Body of pancreas (tissue), 4 donors: ENCODE measurements around the gene RHOBTB1. TPM values are rescaled to one million over a fixed set of nuclear protein-coding genes. Genes with fewer than 3 reads are reported as not detected.

ENCODE experiments used
- ATAC-seq: fragments of 150-250 bp; one replicate; pipeline ENCODE4 v1.9.1; 2016
- DNase-seq, 4 donors: peaks; one replicate each; pipeline ENCODE4 v3.0.0-alpha.2; 2019
- H3K27ac ChIP-seq, 4 donors: fragments of 200-600 bp; sonication (generic); 1 replicate in 3 of 4; 2 replicates in 1 of 4; pipeline versions ENCODE4 v1.5.1 to v1.6.1; 2016 to 2019; ENCODE audit warnings: mild to moderate bottlenecking in 1 of 4, mixed read lengths in 1 of 4, moderate library complexity in 1 of 4
- H3K27me3 ChIP-seq, 2 donors: fragments of 200-600 bp; sonication (generic); one replicate each; pipeline ENCODE4 v1.6.0; 2016; ENCODE audit warnings: mild to moderate bottlenecking in 1 of 2
- H3K36me3 ChIP-seq, 2 donors: fragments of 200-600 bp; sonication (generic); replicated peaks in 1 of 2; 2 replicates each; pipeline ENCODE4 v1.5.1; 2016; ENCODE audit warnings: low read depth in 2 of 2; ENCODE audit not compliant: insufficient read depth in 1 of 2
- H3K4me1 ChIP-seq: fragments of 200-600 bp; sonication (generic); one replicate; pipeline ENCODE4 v1.6.0; 2016
- H3K4me3 ChIP-seq, 2 donors: fragments of 200-600 bp; sonication (generic); 1 replicate in 1 of 2; 2 replicates in 1 of 2; pipeline ENCODE4 v1.5.1; 2016 to 2019
- H3K9me3 ChIP-seq, 3 donors: fragments of 200-600 bp; sonication (generic); 1 replicate in 2 of 3; 2 replicates in 1 of 3; pipeline ENCODE4 v1.5.1; 2016
- CTCF ChIP-seq, 7 experiments: fragments of 450-650 bp in 4 of 7; fragments of 200-600 bp in 3 of 7; sonication (generic) in 3 of 7; IDR thresholded peaks; one replicate each; pipeline ENCODE4 v1.5.1; 2016 to 2019; ENCODE audit warnings: antibody characterized with exemption in 7 of 7
- POLR2A ChIP-seq, 3 donors: fragments of 450-650 bp; IDR thresholded peaks; one replicate each; pipeline ENCODE4 v1.6.1; 2016; ENCODE audit warnings: antibody characterized with exemption in 3 of 3, mild to moderate bottlenecking in 2 of 3
- WGBS, 2 donors: methylation state at CpG; one replicate each; pipeline ENCODE4 v1.1.5; 2017; 5-methylcytosine and 5-hydroxymethylcytosine counted together
- intact Hi-C: fragments of 100-400 bp; cut with DNase I; formaldehyde crosslinking; loops from one replicate; pipeline ENCODE4 v1.15.1; 2023
- total RNA-seq, 2 donors: library from RNA; depleted of rRNA; stranded (reverse); fragments of >200 nt; gene quantifications; one replicate each; pipeline ENCODE4 v1.1.0, GENCODE V29; 2016

RHOBTB1 gene
- total RNA-seq, 2 donors from 2014 or later = 5.9 to 12.2 TPM

GRCh38 chr10:60954035-60954434 is 10.1 kb upstream of the RHOBTB1 start:
- ATAC-seq (no peak), DNase-seq (no peak)
- Histone ChIP-seq H3K9me3 (no peaks in the 10 kb centered on the region), H3K36me3 (no peaks in the 10 kb centered on the region), H3K4me1 (peaks cover 19% of the 10 kb centered on the region), H3K27me3 (no peaks in the 10 kb centered on the region), H3K4me3 (no peak overlapping the region), H3K27ac (peak overlapping the region in 2 of 4 donors; percentile 23 to 49)
- 36 to 61% methylated on average over 1 of the region's 1 CpG for WGBS, 2 donors
- no peak for TF ChIP-seq CTCF (IDR thresholded peaks at IDR 0.05)
- no peak for TF ChIP-seq POLR2A (IDR thresholded peaks at IDR 0.05)
- intact Hi-C loops = no loop called here

GRCh38 chr10:60953420-60953819 is 9.4 kb upstream of the RHOBTB1 start:
- Histone ChIP-seq H3K9me3 (no peaks in the 10 kb centered on the region), H3K27ac (peak overlapping the region in 2 of 4 donors; percentile 8 to 49), H3K4me3 (no peak overlapping the region), H3K4me1 (peaks cover 19% of the 10 kb centered on the region), H3K27me3 (no peaks in the 10 kb centered on the region), H3K36me3 (no peaks in the 10 kb centered on the region)
- DNase-seq (no peak), ATAC-seq (no peak)
- TF ChIP-seq CTCF (IDR thresholded peaks at IDR 0.05) (no peak), POLR2A (IDR thresholded peaks at IDR 0.05) (no peak)
- whole genome bisulfite sequencing, 2 donors = 36 to 42% methylated on average over 3 of the region's 3 CpGs
- intact Hi-C loops = no loop called here

- Histone ChIP-seq H3K4me3 (no peak overlapping the region), H3K27me3 (no peaks in the 10 kb centered on the region), H3K9me3 (no peaks in the 10 kb centered on the region), H3K27ac (peak overlapping the region in 2 of 4 donors; percentile 8 to 49), H3K4me1 (peaks cover 19% of the 10 kb centered on the region), H3K36me3 (no peaks in the 10 kb centered on the region)
- ATAC-seq (peak; percentile 74), DNase-seq (peak in 3 of 4 donors; percentile 20 to 50 (median 22))
- TF ChIP-seq CTCF (IDR thresholded peaks at IDR 0.05) = no peak
- no peak for TF ChIP-seq POLR2A (IDR thresholded peaks at IDR 0.05)
- 31 to 40% methylated on average over 7 of the region's 7 CpGs for WGBS, 2 donors
- intact Hi-C loops = no loop called here
Observed at GRCh38 chr10:60952846-60953220, 8.8 kb upstream of the RHOBTB1 start.

- Histone ChIP-seq H3K36me3 (no peaks in the 10 kb centered on the region), H3K27ac (peak overlapping the region in 2 of 4 donors; percentile 8 to 49), H3K4me3 (no peak overlapping the region), H3K27me3 (no peaks in the 10 kb centered on the region), H3K4me1 (peaks cover 19% of the 10 kb centered on the region), H3K9me3 (no peaks in the 10 kb centered on the region)
- TF ChIP-seq POLR2A (IDR thresholded peaks at IDR 0.05) (no peak), CTCF (IDR thresholded peaks at IDR 0.05) (no peak)
- WGBS, 2 donors = 66 to 77% methylated on average over 3 of the region's 3 CpGs
- intact Hi-C loops = no loop called here
- ATAC-seq (no peak), DNase-seq (no peak)
Observed at GRCh38 chr10:60952067-60952845, 8.3 kb upstream of the RHOBTB1 start.

- intact Hi-C loops = no loop called here
- no peaks in the 10 kb centered on the region for H3K27me3 ChIP-seq
- no peak for DNase-seq
- WGBS, 2 donors = 69 to 70% methylated on average over 5 of the region's 5 CpGs
- TF ChIP-seq CTCF (IDR thresholded peaks at IDR 0.05) (no peak), POLR2A (IDR thresholded peaks at IDR 0.05) (no peak)
- peak; percentile 9 for ATAC-seq
- no peak overlapping the region for H3K27ac ChIP-seq
- peaks cover 19% of the 10 kb centered on the region for H3K4me1 ChIP-seq
- no peak overlapping the region for H3K4me3 ChIP-seq
- no peaks in the 10 kb centered on the region for H3K9me3 ChIP-seq
- no peaks in the 10 kb centered on the region for H3K36me3 ChIP-seq
Observed at GRCh38 chr10:60951272-60951724, 7.3 kb upstream of the RHOBTB1 start.
